WTC11 (cell line): ENCODE data around the gene AP3D1.
"Not testable (repeated sequence)": the region's sequence is repeated elsewhere in the genome, so short reads cannot be mapped to it uniquely, and the experiment has no call there.

ENCODE experiments used
- CTCF ChIP-seq: fragments of 200-600 bp; IDR thresholded peaks from 2 replicates; pipeline ENCODE4 v1.8.0; 2022; ENCODE audit warnings: antibody characterized with exemption
- KAT7 ChIP-seq: sonication (generic); formaldehyde crosslinking; IDR thresholded peaks from 2 replicates; pipeline ENCODE4 v1.8.1; 2023; ENCODE audit warnings: missing genetic modification reagents, mild to moderate bottlenecking, borderline replicate concordance
- RELA ChIP-seq: sonication (generic); formaldehyde crosslinking; IDR thresholded peaks from 2 replicates; pipeline ENCODE4 v1.8.1; 2022; ENCODE audit warnings: missing genetic modification reagents, mild to moderate bottlenecking, borderline replicate concordance
- TF ChIP-seq, protein P1 (sequence below): sonication (generic); formaldehyde crosslinking; IDR thresholded peaks from 2 replicates; pipeline ENCODE4 v1.8.1; 2022; ENCODE audit warnings: low read depth, mild to moderate bottlenecking, moderate library complexity, missing genetic modification reagents, borderline replicate concordance
- TF ChIP-seq, protein P2 (sequence below): sonication (generic); formaldehyde crosslinking; IDR thresholded peaks from 2 replicates; pipeline ENCODE4 v1.8.0; 2022; ENCODE audit warnings: mild to moderate bottlenecking, missing genetic modification reagents

DNA sequence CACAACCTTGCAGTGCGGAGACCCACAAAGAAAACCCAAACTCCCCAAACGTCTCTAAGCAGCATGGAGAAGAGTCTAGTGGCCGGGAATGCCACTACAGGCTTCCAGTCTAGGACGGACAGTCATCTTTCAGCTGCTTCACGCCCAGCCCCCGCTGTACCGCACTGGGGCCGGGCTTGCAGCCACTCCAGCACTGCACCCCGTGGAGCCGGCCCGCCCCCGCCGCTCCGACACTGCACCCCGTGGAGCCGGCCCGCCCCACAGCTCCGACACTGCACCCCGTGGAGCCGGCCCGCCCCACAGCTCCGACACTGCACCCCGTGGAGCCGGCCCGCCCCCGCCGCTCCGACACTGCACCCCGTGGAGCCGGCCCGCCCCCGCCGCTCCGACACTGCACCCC, 23.1 kb downstream of the AP3D1 start:
- TF ChIP-seq CTCF; KAT7 (CRISPR knock-in tag); RELA: not testable (repeated sequence)
- TF ChIP-seq, protein P1, sequence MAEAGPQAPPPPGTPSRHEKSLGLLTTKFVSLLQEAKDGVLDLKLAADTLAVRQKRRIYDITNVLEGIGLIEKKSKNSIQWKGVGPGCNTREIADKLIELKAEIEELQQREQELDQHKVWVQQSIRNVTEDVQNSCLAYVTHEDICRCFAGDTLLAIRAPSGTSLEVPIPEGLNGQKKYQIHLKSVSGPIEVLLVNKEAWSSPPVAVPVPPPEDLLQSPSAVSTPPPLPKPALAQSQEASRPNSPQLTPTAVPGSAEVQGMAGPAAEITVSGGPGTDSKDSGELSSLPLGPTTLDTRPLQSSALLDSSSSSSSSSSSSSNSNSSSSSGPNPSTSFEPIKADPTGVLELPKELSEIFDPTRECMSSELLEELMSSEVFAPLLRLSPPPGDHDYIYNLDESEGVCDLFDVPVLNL (CRISPR knock-in tag), result not testable (repeated sequence)
- TF ChIP-seq, protein P2, sequence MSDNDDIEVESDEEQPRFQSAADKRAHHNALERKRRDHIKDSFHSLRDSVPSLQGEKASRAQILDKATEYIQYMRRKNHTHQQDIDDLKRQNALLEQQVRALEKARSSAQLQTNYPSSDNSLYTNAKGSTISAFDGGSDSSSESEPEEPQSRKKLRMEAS (CRISPR knock-in tag), result not testable (repeated sequence)
